ENCODE measurements around the gene IST1. TPM values are rescaled to one million over a fixed set of nuclear protein-coding genes. Genes with fewer than 3 reads are reported as not detected.

IST1 gene
- total and polyA plus RNA-seq, 9 of the 15 experiments (the other 6 are each of a cell fraction or from before 2014, with no cell fraction given), result 135 to 334 (median 188) TPM

DNA sequence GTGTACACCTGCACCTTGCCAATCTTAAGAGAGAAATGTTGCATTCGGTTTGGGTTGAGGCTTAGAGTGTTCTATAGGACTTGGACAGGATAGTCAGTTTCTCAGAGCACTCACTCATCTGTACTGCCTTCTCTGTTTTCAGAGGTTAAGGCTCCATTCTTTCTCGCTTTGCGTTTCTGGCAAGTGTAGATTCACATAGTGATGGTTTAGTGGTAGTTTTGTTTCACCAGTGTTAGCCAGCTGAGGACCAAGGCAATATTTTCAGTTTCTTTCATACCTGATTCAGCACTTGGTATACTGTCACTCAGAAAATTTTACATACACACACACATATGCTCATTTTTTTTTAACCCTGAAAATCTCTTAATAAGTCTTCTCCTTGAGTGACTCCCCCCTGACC is 48.2 kb upstream of the IST1 start (continued):
- TF ChIP-seq BCLAF1 (IDR thresholded peaks at IDR 0.05; ENCODE audit: borderline replicate concordance in 1 of 2, control insufficient read depth in 1 of 2, low read depth in 2 of 2, low read length in 1 of 2), result no peak
- no peak for TF ChIP-seq NCOR1 (IDR thresholded peaks at IDR 0.05)
- no peak for TF ChIP-seq LCOR (CRISPR knock-in tag; IDR thresholded peaks at IDR 0.05)
- no peak for TF ChIP-seq ZNF583 (CRISPR knock-in tag; IDR thresholded peaks at IDR 0.05)
- TF ChIP-seq, protein P1, sequence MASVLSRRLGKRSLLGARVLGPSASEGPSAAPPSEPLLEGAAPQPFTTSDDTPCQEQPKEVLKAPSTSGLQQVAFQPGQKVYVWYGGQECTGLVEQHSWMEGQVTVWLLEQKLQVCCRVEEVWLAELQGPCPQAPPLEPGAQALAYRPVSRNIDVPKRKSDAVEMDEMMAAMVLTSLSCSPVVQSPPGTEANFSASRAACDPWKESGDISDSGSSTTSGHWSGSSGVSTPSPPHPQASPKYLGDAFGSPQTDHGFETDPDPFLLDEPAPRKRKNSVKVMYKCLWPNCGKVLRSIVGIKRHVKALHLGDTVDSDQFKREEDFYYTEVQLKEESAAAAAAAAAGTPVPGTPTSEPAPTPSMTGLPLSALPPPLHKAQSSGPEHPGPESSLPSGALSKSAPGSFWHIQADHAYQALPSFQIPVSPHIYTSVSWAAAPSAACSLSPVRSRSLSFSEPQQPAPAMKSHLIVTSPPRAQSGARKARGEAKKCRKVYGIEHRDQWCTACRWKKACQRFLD (CRISPR knock-in tag; IDR thresholded peaks at IDR 0.05), result no peak

DNA sequence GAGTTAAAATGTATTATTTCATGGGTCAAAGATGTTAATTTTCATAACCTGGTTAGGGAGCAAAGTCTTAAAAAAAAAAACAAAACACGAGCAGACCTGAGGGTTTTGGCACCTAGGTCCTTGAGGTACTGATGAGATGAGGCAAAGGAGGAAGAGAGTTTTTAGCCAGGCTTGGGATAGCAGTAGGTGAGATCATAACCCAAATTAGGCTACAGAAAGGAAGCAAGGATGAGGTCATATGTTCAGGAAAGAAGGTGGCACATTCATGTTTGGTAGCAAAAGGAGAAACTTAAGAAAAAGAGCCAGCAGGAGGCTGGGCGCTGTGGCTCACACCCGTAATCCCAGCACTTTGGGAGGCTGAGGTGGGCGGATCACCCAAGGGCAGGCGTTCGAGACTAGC is 46.7 kb upstream of the IST1 start:
- H3K9ac ChIP-seq (ENCODE audit: insufficient read depth in 1 of 2, low read depth in 2 of 2, low read length in 2 of 2), result no peak overlapping the region
- no peaks in the 10 kb centered on the region for H3K27me3 ChIP-seq (ENCODE audit: control insufficient read depth in 2 of 2, insufficient read depth in 2 of 2, low read length in 2 of 2)
- no peak overlapping the region for H2AFZ ChIP-seq (ENCODE audit: low read depth, low read length)
- intact Hi-C loops (cut with micrococcal nuclease) (loop anchor here (5.0 kb wide), 1 partner anchor 41 kb away; the partner anchor contains the start of gene AP1G1), in situ Hi-C loops (cut with MboI) (no loop called here)
- ChIA-PET CTCF (ENCODE audit: low intra/inter-chr PET ratio) (no interaction called here), POLR2A (interaction anchor here (0.7 kb wide), 1 partner anchor 24 kb away, joined by 3 read pairs; no protein-coding TSS in a partner anchor)
- DNase-seq (ENCODE audit: extremely low read depth in 1 of 4, low spot score in 3 of 4) (no peak), FAIRE-seq (no peak), ATAC-seq (no peak)
- no peak overlapping the region for H3K4me3 ChIP-seq
- no TSS peak for BruUV-seq (replicated peaks)
- no peak overlapping the region for H3K27ac ChIP-seq (ENCODE audit: extremely low read depth, low read depth, low read length)
- peaks cover 0 to 10% of the 10 kb centered on the region in 2 experiments; a peak in 2 of 5 replicates for H3K4me1 ChIP-seq (replicated peaks in 1 of 2; ENCODE audit: control insufficient read depth in 2 of 2, insufficient read depth in 2 of 2, low read length in 2 of 2)
- no peaks in the 10 kb centered on the region for H3K9me3 ChIP-seq (replicated peaks; ENCODE audit: control insufficient read depth, insufficient read depth, low read depth, low read length)
- 95% methylated on average over 6 of the region's 6 CpGs for WGBS (ENCODE audit: insufficient coverage, low coverage, missing lambda C conversion rate)
- H4K20me1 ChIP-seq (replicated peaks; ENCODE audit: control insufficient read depth, insufficient read depth, low read length), result peaks cover 2% of the 10 kb centered on the region
- peaks cover 2% of the 10 kb centered on the region for H3K9me1 ChIP-seq (ENCODE audit: control insufficient read depth, insufficient read depth, low read length)
- H3K4me2 ChIP-seq (ENCODE audit: insufficient read depth, low read length), result no peak overlapping the region
- H3K79me2 ChIP-seq (ENCODE audit: control insufficient read depth, insufficient read depth, low read length), result peaks cover 23% of the 10 kb centered on the region
- TF ChIP-seq STAT5B (CRISPR knock-in tag; IDR thresholded peaks at IDR 0.05), result no peak
- TF ChIP-seq MEF2A (IDR thresholded peaks at IDR 0.05; ENCODE audit: control insufficient read depth, low read depth, low read length), result peak; percentile 81; the same call in 1 of the 2 replicates
- TF ChIP-seq ATF3 (IDR thresholded peaks at IDR 0.05), result 0 out of 2 replicates have a peak, but pooled peaks have one; percentile 20
- TF ChIP-seq ATF3 (CRISPR knock-in tag; conservative IDR thresholded peaks at IDR 0.05), result no peak
- H3K36me3 ChIP-seq (ENCODE audit: control insufficient read depth, insufficient read depth, low read length), result peaks cover 54% of the 10 kb centered on the region

Measured in K562 (cell line).